G401.6 (cell line): ENCODE results near the gene EPHB1.

Experiments
- FAIRE-seq: peaks from 2 replicates; lab custom pipeline; 2012; peaks lifted over from hg19 to GRCh38; lab: Jason Lieb, UNC

EPHB1 gene

GRCh38 chr3:134809427-134810051 lies 14.5 kb downstream of the EPHB1 start:
- FAIRE-seq: no peak

- FAIRE-seq: no peak
Measured at GRCh38 chr3:134810052-134810435, 15.0 kb downstream of the EPHB1 start.

GRCh38 chr3:134810850-134811249 lies 15.8 kb downstream of the EPHB1 start:
- no peak for FAIRE-seq

GRCh38 chr3:134813618-134814017 lies 18.6 kb downstream of the EPHB1 start:
- no peak for FAIRE-seq

- FAIRE-seq: no peak
Measured at GRCh38 chr3:134815519-134815918, 20.5 kb downstream of the EPHB1 start.

- FAIRE-seq: no peak
Measured at GRCh38 chr3:134816623-134817022, 21.6 kb downstream of the EPHB1 start.

GRCh38 chr3:134817297-134817696 lies 22.2 kb downstream of the EPHB1 start:
- no peak for FAIRE-seq

GRCh38 chr3:134820994-134821393 lies 25.9 kb downstream of the EPHB1 start:
- no peak for FAIRE-seq

GRCh38 chr3:134822090-134822489 lies 27.0 kb downstream of the EPHB1 start:
- FAIRE-seq: no peak

- no peak for FAIRE-seq
Measured at GRCh38 chr3:134823679-134824078, 28.6 kb downstream of the EPHB1 start.

- no peak for FAIRE-seq
Measured at GRCh38 chr3:134824791-134825190, 29.7 kb downstream of the EPHB1 start.

GRCh38 chr3:134827213-134827612 lies 32.2 kb downstream of the EPHB1 start:
- FAIRE-seq: no peak

GRCh38 chr3:134829721-134830120 lies 34.7 kb downstream of the EPHB1 start:
- no peak for FAIRE-seq

GRCh38 chr3:134832585-134832984 lies 37.5 kb downstream of the EPHB1 start:
- no peak for FAIRE-seq

GRCh38 chr3:134833453-134834163 lies 38.5 kb downstream of the EPHB1 start:
- FAIRE-seq: no peak

- FAIRE-seq: no peak
Measured at GRCh38 chr3:134836921-134837320, 41.9 kb downstream of the EPHB1 start.

- no peak for FAIRE-seq
Measured at GRCh38 chr3:134838599-134838998, 43.5 kb downstream of the EPHB1 start.

- no peak for FAIRE-seq
Measured at GRCh38 chr3:134839422-134839821, 44.4 kb downstream of the EPHB1 start.

- FAIRE-seq: no peak
Measured at GRCh38 chr3:134839990-134840389, 44.9 kb downstream of the EPHB1 start.

GRCh38 chr3:134840459-134840858 lies 45.4 kb downstream of the EPHB1 start:
- FAIRE-seq: no peak

GRCh38 chr3:134846084-134846483 lies 51.0 kb downstream of the EPHB1 start:
- no peak for FAIRE-seq

GRCh38 chr3:134846911-134847317 lies 51.9 kb downstream of the EPHB1 start:
- no peak for FAIRE-seq

GRCh38 chr3:134847349-134847748 lies 52.3 kb downstream of the EPHB1 start:
- no peak for FAIRE-seq

GRCh38 chr3:134849561-134849960 lies 54.5 kb downstream of the EPHB1 start:
- no peak for FAIRE-seq
